Erythroblast (primary cell): ENCODE results near the gene CRKL.

Source experiments
- GATA1 ChIP-seq: IDR thresholded peaks from 2 replicates; pipeline ENCODE4 v1.6.1; 2011; ENCODE audit warnings: low read depth, mild to moderate bottlenecking, control low read depth, low read length, moderate library complexity
- POLR2A ChIP-seq: IDR thresholded peaks from 2 replicates; pipeline ENCODE4 v1.6.1; 2011; ENCODE audit warnings: mild to moderate bottlenecking, low read length

DNA sequence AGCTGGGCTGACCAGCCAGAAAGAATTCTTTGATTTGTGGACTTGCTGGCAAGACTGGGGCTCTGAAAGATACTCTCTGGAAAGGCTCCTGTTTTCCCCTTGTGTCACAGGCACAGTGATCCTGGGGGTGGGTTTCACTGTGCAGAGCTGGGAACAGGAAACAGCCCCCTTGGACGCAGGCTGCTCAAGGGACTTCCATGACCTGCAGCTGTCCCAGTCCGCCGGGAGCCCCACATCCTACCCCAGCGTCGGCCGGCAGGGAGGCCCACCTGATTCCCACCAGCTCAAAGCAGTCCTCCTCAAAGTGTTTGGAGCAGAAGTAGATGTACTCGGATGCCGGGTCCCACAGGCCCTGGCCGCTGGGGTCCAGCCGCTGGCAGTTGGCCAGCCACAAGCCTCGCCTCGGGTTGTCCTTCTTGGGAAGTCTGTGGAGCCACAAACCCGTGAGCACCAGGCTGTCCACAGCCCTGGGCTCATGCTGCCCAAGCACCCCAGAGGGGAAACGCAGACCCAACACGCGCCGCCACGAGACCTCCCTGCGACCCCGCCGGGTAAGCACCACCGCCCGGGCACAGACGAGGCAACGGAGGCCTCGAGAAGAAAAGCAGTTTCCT is 83.9 kb downstream of the CRKL start:
- TF ChIP-seq POLR2A (no peak), GATA1 (no peak)
